NCI-H2196 treated with DMSO at 0.1 percent for 48 hours (cell line): ENCODE results near the gene CTNS.

Source experiments
- DNase-seq: peaks from one replicate; lab custom pipeline; 2025; ENCODE audit not compliant: unreplicated experiment; lab: John Stamatoyannopoulos, UW

The CTNS gene

GRCh38 chr17:3622977-3623594 lies 13.5 kb upstream of the CTNS start:
- DNase-seq: no peak

- no peak for DNase-seq
Measured at GRCh38 chr17:3626831-3627768, 9.5 kb upstream of the CTNS start.

GRCh38 chr17:3627769-3628167 lies 8.8 kb upstream of the CTNS start:
- no peak for DNase-seq

- DNase-seq: no peak
Measured at GRCh38 chr17:3630781-3631180, 5.8 kb upstream of the CTNS start.

GRCh38 chr17:3632287-3632686 lies 4.3 kb upstream of the CTNS start:
- DNase-seq: no peak

GRCh38 chr17:3635474-3636153 lies 946 bp upstream of the CTNS start:
- no peak for DNase-seq

GRCh38 chr17:3636908-3637373 lies 381 bp downstream of the CTNS start:
- DNase-seq: no peak

- DNase-seq: peak; percentile 1
Measured at GRCh38 chr17:3639981-3640596, 3.5 kb downstream of the CTNS start.

- DNase-seq: no peak
Measured at GRCh38 chr17:3641014-3641413, 4.5 kb downstream of the CTNS start.

GRCh38 chr17:3641717-3642486 lies 5.3 kb downstream of the CTNS start:
- no peak for DNase-seq

GRCh38 chr17:3643889-3644349 lies 7.4 kb downstream of the CTNS start:
- DNase-seq: no peak

GRCh38 chr17:3645310-3645709 lies 8.8 kb downstream of the CTNS start:
- no peak for DNase-seq

- no peak for DNase-seq
Measured at GRCh38 chr17:3647251-3647650, 10.7 kb downstream of the CTNS start.

GRCh38 chr17:3647769-3648555 lies 11.4 kb downstream of the CTNS start:
- DNase-seq: no peak

GRCh38 chr17:3655766-3656165 lies 19.2 kb downstream of the CTNS start:
- no peak for DNase-seq

- DNase-seq: no peak
Measured at GRCh38 chr17:3656353-3656752, 19.8 kb downstream of the CTNS start.

GRCh38 chr17:3656755-3657587 lies 20.4 kb downstream of the CTNS start:
- DNase-seq: no peak

GRCh38 chr17:3657588-3657869 lies 21.0 kb downstream of the CTNS start:
- DNase-seq: no peak
